Measurements from ENCODE around the gene WDFY4. TPM values are rescaled to one million over a fixed set of nuclear protein-coding genes. Genes with fewer than 3 reads are reported as not detected.

Gene WDFY4
- polyA plus RNA-seq, 1 donor (not counting 4 experiments of a cell fraction or from before 2014, with no cell fraction given), result 0.04 TPM

DNA sequence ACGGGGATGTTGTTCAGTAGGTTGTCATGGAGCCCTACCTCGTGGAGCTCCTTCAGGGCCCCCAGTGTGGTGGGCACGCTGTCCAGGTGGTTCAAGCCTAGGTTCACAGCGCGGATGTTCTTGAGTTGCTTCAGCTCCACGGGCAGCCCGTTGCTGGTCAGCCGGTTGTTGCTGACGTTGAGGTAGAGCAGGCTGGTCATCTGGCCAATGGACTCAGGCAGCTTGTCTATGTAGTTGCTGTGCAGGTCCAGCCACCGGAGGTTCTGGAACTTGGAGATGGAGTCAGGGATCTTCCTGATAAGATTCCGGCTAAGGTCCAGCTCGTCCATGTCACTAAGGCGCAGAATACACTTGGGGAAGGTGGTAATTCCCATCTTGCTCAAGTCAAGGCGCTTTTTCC, 229.0 kb downstream of the WDFY4 start:
- no peak overlapping the region for H3K27ac ChIP-seq (ENCODE audit: control insufficient read depth, insufficient read depth, low read length)
- no peaks in the 10 kb centered on the region for H3K9me3 ChIP-seq (ENCODE audit: control insufficient read depth, low read depth, low read length)
- H3K4me3 ChIP-seq (ENCODE audit: control insufficient read depth in 2 of 3, extremely low read depth in 1 of 3, insufficient read depth in 2 of 3, low read depth in 1 of 3, low read length in 3 of 3), result no peak overlapping the region
- TF ChIP-seq, protein P1, sequence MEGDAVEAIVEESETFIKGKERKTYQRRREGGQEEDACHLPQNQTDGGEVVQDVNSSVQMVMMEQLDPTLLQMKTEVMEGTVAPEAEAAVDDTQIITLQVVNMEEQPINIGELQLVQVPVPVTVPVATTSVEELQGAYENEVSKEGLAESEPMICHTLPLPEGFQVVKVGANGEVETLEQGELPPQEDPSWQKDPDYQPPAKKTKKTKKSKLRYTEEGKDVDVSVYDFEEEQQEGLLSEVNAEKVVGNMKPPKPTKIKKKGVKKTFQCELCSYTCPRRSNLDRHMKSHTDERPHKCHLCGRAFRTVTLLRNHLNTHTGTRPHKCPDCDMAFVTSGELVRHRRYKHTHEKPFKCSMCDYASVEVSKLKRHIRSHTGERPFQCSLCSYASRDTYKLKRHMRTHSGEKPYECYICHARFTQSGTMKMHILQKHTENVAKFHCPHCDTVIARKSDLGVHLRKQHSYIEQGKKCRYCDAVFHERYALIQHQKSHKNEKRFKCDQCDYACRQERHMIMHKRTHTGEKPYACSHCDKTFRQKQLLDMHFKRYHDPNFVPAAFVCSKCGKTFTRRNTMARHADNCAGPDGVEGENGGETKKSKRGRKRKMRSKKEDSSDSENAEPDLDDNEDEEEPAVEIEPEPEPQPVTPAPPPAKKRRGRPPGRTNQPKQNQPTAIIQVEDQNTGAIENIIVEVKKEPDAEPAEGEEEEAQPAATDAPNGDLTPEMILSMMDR (optimal IDR thresholded peaks at IDR 0.05 in 1 of 3, IDR thresholded peaks at IDR 0.05 in 1 of 3, conservative IDR thresholded peaks at IDR 0.05 in 1 of 3; ENCODE audit: extremely low read depth in 1 of 3, insufficient read depth in 2 of 3, low read length in 3 of 3), result no peak
- H3K4me1 ChIP-seq (ENCODE audit: control insufficient read depth, extremely low read depth, insufficient read depth, low read length), result no peaks in the 10 kb centered on the region
- no peak overlapping the region for H2AFZ ChIP-seq (ENCODE audit: control insufficient read depth, low read length)
- H3K4me2 ChIP-seq (ENCODE audit: control insufficient read depth, extremely low read depth, insufficient read depth, low read depth, low read length), result no peak overlapping the region
- dilution Hi-C loops (cut with MboI; ENCODE audit: extremely low pct_ligation_motif_present, low sequenced_read_pairs), result no loop called here
- no peak overlapping the region for H3K9ac ChIP-seq (ENCODE audit: control insufficient read depth, extremely low read depth, insufficient read depth, low read length)
- FAIRE-seq (no peak), DNase-seq (ENCODE audit: low read depth, low spot score) (no peak)
- H4K20me1 ChIP-seq (ENCODE audit: control insufficient read depth, extremely low read depth, insufficient read depth, low read length), result no peaks in the 10 kb centered on the region
- H3K9me1 ChIP-seq (ENCODE audit: control insufficient read depth, extremely low read depth, insufficient read depth, low read length), result no peaks in the 10 kb centered on the region
- H3K27me3 ChIP-seq (ENCODE audit: control insufficient read depth, extremely low read depth, insufficient read depth, low read length), result peaks cover 2% of the 10 kb centered on the region
- H3K79me2 ChIP-seq (ENCODE audit: control insufficient read depth, insufficient read depth, low read length), result no peaks in the 10 kb centered on the region
- H3K36me3 ChIP-seq (ENCODE audit: control insufficient read depth in 2 of 2, extremely low read depth in 1 of 2, insufficient read depth in 2 of 2, low read length in 2 of 2), result no peaks in the 10 kb centered on the region

GRCh38 chr10:48923748-48924147, 239.1 kb downstream of the WDFY4 start:
- dilution Hi-C loops (cut with MboI; ENCODE audit: extremely low pct_ligation_motif_present, low sequenced_read_pairs), result no loop called here
- no peak for FAIRE-seq

More at GRCh38 chr10:48923748-48924147, 239.1 kb downstream of the WDFY4 start:
- Histone ChIP-seq H3K9me1 (ENCODE audit: control insufficient read depth, extremely low read depth, insufficient read depth, low read length) (no peaks in the 10 kb centered on the region), H3K79me2 (ENCODE audit: control insufficient read depth, insufficient read depth, low read length) (no peaks in the 10 kb centered on the region), H3K4me1 (ENCODE audit: control insufficient read depth, extremely low read depth, insufficient read depth, low read length) (no peaks in the 10 kb centered on the region), H3K4me2 (ENCODE audit: control insufficient read depth, extremely low read depth, insufficient read depth, low read depth, low read length) (no peak overlapping the region), H2AFZ (ENCODE audit: control insufficient read depth, low read length) (no peak overlapping the region), H3K36me3 (ENCODE audit: control insufficient read depth in 2 of 2, extremely low read depth in 1 of 2, insufficient read depth in 2 of 2, low read length in 2 of 2) (no peaks in the 10 kb centered on the region), H3K4me3 (ENCODE audit: control insufficient read depth in 2 of 3, extremely low read depth in 1 of 3, insufficient read depth in 2 of 3, low read depth in 1 of 3, low read length in 3 of 3) (no peak overlapping the region), H3K9ac (ENCODE audit: control insufficient read depth, extremely low read depth, insufficient read depth, low read length) (no peak overlapping the region), H4K20me1 (ENCODE audit: control insufficient read depth, extremely low read depth, insufficient read depth, low read length) (no peaks in the 10 kb centered on the region), H3K9me3 (ENCODE audit: control insufficient read depth, low read depth, low read length) (no peaks in the 10 kb centered on the region), H3K27me3 (ENCODE audit: control insufficient read depth, extremely low read depth, insufficient read depth, low read length) (no peaks in the 10 kb centered on the region), H3K27ac (ENCODE audit: control insufficient read depth, insufficient read depth, low read length) (no peak overlapping the region)
- DNase-seq (ENCODE audit: low read depth, low spot score), result no peak
- TF ChIP-seq, protein P1 (optimal IDR thresholded peaks at IDR 0.05 in 1 of 3, IDR thresholded peaks at IDR 0.05 in 1 of 3, conservative IDR thresholded peaks at IDR 0.05 in 1 of 3; ENCODE audit: extremely low read depth in 1 of 3, insufficient read depth in 2 of 3, low read length in 3 of 3), result no peak
- no peak for TF ChIP-seq EZH2 (IDR thresholded peaks at IDR 0.05; ENCODE audit: low read length)

Measured in keratinocyte (primary cell).